Endometrium (tissue), 2 donors: ENCODE results near the gene TGFBR1.
"Not testable (repeated sequence)": the region's sequence is repeated elsewhere in the genome, so short reads cannot be mapped to it uniquely, and the experiment has no call there.

Experiments used
- FAIRE-seq: peaks from 2 replicates; lab custom pipeline; 2012; peaks lifted over from hg19 to GRCh38; lab: Jason Lieb, UNC
- donor health status: control.
- donor health status: control.

Gene TGFBR1

DNA sequence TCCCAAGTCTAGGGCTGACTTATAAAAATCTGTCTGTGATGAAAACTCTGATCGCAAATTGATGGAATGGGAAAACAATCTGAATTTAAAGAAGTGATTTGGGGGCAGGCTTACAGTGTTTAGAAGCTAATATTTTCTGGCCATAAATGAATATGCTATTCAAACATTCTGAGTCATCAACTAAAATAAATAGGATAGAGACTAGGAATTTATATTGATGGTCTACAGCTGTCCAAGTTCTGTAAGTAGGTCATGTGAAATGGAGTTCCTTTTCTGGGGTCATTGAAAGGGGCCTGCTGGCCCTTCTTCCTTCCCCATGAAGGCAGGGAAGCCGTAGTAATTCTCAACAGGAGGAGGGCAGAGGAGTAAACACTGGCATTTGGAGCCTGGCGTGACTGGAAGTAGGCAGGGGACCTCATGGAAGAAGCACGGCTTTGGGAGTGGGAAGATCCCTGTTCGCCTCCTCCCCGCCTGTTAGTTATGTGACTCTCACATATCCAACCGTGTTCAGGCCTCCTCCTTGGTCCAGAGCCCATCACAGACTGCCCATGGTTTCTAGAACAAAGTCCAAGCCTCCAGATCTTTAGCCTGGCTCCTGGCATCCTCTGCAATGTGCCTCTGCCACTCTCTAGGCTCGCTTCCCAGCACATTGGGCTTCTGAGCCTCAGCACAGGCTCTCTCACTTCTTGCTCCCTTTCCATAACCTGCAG is 85.1 kb downstream of the TGFBR1 start:
- FAIRE-seq, result no peak

GRCh38 chr9:99190597-99191283 is 85.8 kb downstream of the TGFBR1 start:
- FAIRE-seq, result no peak

DNA sequence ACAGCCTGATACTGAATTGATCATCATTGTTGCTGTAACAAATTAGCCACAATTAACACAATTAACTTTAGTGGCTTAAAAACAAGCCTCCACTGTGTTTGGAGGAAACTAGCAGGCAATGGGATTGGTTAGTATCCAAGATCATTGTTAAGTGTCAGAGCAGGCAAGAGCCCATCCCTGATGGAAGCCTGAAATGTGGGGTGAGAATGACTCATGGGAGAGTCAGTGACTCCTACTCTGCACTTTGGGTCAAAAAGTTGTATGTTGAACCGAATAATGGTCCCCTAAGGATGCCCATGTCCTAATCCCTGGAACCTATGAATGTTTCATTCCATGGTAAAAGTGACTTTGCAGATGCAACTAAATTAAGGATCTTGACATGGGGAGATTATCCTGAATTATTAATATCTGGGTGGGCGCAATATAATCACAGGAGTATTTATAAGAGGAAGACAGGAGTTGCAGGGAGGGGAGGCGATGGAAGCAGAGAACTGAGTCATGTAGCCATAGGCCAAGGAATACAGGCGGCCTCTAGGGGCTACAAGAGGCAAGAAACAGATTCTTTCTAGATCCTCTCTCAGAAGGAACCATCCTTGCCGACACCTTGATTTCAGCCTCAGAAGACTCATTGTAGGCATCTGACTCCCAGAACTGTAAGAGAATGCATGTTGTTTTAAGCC is 88.0 kb downstream of the TGFBR1 start:
- FAIRE-seq, result no peak

DNA sequence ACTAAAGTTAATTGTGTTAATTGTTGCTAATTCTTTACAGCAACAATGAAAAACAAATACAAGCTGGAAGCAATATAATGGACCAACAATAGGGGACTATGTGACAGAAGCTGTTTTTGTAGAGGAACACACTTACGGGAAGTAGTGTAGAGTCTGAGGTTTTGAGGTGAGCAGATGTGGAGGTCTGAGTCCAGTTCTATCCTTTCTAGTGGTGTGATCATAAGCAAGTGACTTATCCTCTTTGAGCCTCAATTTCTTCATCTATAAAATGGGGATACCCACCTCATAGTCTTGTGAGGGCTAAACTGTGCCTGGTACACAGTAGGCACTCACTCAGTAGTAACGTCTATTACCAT is 88.5 kb downstream of the TGFBR1 start:
- FAIRE-seq, result no peak

DNA sequence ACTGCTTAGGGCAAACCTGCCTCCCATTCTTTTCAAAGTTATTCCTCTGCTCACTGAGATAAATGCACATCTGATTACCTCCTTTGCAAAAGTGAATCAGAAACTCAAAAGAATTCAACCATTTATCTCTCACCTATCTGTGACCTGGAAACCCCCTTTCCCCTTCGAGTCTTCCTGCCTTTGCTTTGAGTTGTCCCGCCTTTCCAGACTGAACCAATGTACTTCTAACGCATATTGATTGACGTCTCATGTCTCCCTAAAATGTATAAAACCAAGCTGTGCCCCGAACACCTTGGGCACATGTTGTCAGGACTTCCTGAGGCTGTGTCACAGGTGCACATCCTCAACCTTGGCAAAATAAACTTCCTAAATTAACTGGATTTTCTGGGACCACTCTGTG is 91.6 kb downstream of the TGFBR1 start:
- not testable (repeated sequence) for FAIRE-seq

- no peak for FAIRE-seq
These were observed 92.3 kb downstream of the TGFBR1 start for GRCh38 chr9:99197124-99197630.

- FAIRE-seq, result no peak
These were observed 93.1 kb downstream of the TGFBR1 start for GRCh38 chr9:99197987-99198386.

DNA sequence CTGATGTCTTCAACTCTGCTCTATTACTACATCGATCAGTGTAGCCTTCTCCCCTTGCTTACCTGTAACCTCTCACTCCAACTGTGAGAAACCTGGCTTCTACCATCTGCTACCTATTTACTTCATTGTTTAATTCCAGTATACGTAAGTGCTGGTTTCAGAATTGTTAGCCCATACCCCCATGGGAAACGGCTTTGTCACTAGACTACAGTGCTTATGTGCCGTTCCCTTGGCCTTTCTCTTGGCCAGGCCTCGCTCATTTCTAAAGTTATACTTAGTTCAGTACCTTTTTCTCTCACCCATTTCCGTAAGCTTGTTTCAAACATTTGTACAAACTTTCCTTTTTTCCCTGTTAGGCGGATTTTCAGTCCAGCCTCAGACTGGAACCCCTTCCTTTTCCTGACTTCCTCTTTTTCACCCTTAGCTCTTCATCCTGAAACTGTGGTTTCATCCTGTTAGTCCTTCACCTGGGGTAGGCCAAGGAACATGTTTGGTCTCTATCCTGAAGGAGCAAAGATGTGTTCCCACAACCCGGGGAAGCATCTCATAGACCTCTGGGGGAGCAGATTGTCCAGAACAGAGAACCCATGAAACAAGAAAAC is 95.1 kb downstream of the TGFBR1 start:
- FAIRE-seq, result no peak

DNA sequence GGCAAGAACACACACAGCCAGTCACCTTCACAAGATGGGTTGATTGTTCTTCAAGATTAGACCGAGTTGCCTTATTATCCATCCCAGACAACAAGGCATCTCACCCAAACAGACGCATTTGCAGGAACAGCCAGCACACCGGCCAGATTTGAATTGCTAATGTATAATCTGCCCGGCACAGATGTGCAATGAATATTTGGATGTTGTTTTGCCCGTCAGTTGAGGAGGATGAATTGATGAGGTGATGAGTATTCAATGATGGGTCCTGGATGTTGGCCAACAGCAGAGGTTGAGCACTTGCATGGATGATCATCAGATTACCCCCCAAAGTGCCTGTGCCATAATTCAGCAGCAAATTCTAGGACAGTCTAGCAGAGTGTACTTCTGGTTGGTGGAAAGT is 96.7 kb downstream of the TGFBR1 start:
- FAIRE-seq, result no peak
